Liver (tissue), 9 donors: Measurements from ENCODE around the gene COX4I1. TPM values are rescaled to one million over a fixed set of nuclear protein-coding genes. Genes with fewer than 3 reads are reported as not detected.

Experiments used
- DNase-seq: peaks from one replicate; pipeline ENCODE4 v3.0.0-alpha.2; 2017; ENCODE audit warnings: low spot score
- H3K27ac ChIP-seq, 2 donors: one replicate each; pipeline ENCODE4 v1.7.0; 2013; ENCODE audit warnings: inconsistent platforms in 2 of 2, low read length in 2 of 2, control low read depth in 1 of 2, low read depth in 1 of 2, mild to moderate bottlenecking in 1 of 2
- H3K27me3 ChIP-seq, 4 donors: one replicate each; pipeline versions ENCODE4 v1.6.1 to v1.7.0; 2013; ENCODE audit warnings: low read length in 3 of 4, inconsistent platforms in 1 of 4, mild to moderate bottlenecking in 1 of 4, moderate library complexity in 1 of 4; ENCODE audit not compliant: control insufficient read depth in 4 of 4, insufficient read depth in 4 of 4
- H3K36me3 ChIP-seq, 4 donors: one replicate each; pipeline versions ENCODE4 v1.6.1 to v1.7.0; 2013; ENCODE audit warnings: low read length in 3 of 4, mild to moderate bottlenecking in 3 of 4, low read depth in 1 of 4, moderate library complexity in 1 of 4; ENCODE audit not compliant: control insufficient read depth in 4 of 4, insufficient read depth in 3 of 4
- H3K4me1 ChIP-seq, 4 donors: one replicate each; pipeline versions ENCODE4 v1.6.1 to v1.7.0; 2013; ENCODE audit warnings: low read length in 3 of 4, mild to moderate bottlenecking in 3 of 4, moderate library complexity in 1 of 4; ENCODE audit not compliant: control insufficient read depth in 4 of 4, insufficient read depth in 4 of 4
- H3K4me3 ChIP-seq, 3 donors: one replicate each; pipeline versions ENCODE4 v1.6.1 to v1.7.0; 2013; ENCODE audit warnings: low read length in 3 of 3, control low read depth in 1 of 3, low read depth in 1 of 3, mild to moderate bottlenecking in 1 of 3
- H3K9ac ChIP-seq, 2 donors: one replicate each; pipeline ENCODE4 v1.7.0; 2013; ENCODE audit warnings: low read length in 2 of 2, mild to moderate bottlenecking in 2 of 2, moderate library complexity in 2 of 2, control low read depth in 1 of 2, low read depth in 1 of 2
- H3K9me3 ChIP-seq, 4 donors: one replicate each; pipeline versions ENCODE4 v1.6.1 to v1.7.0; 2013; ENCODE audit warnings: low read length in 3 of 4; ENCODE audit not compliant: control insufficient read depth in 4 of 4
- CTCF ChIP-seq: fragments of 150-350 bp; IDR thresholded peaks from 2 replicates; pipeline ENCODE4 v1.5.1; 2017; ENCODE audit warnings: improper control_type of control experiment, low read depth, low read length; ENCODE audit not compliant: missing input control
- EGR1 ChIP-seq, 2 donors: IDR thresholded peaks; 2 replicates each; pipeline ENCODE4 v1.6.1; 2016 to 2018; ENCODE audit warnings: antibody characterized with exemption in 2 of 2, low read depth in 2 of 2
- FOXA1 ChIP-seq: IDR thresholded peaks from 2 replicates; pipeline ENCODE4 v1.6.1; 2016; ENCODE audit warnings: antibody characterized with exemption
- FOXA2 ChIP-seq: IDR thresholded peaks from 2 replicates; pipeline ENCODE4 v1.6.1; 2016; ENCODE audit warnings: antibody characterized with exemption
- GABPA ChIP-seq, 2 donors: IDR thresholded peaks in 1 of 2; conservative IDR thresholded peaks in 1 of 2; 2 replicates each; pipeline ENCODE4 v1.6.1; 2016; ENCODE audit warnings: antibody characterized with exemption in 2 of 2, mild to moderate bottlenecking in 1 of 2, moderate library complexity in 1 of 2
- HNF4A ChIP-seq, 2 donors: conservative IDR thresholded peaks; 2 replicates each; pipeline ENCODE4 v1.6.1; 2016; ENCODE audit warnings: antibody characterized with exemption in 2 of 2, mild to moderate bottlenecking in 2 of 2
- HNF4G ChIP-seq: IDR thresholded peaks from 2 replicates; pipeline ENCODE4 v1.6.1; 2016; ENCODE audit warnings: antibody characterized with exemption
- JUND ChIP-seq, 2 donors: IDR thresholded peaks; 2 replicates each; pipeline ENCODE4 v1.6.1; 2016; ENCODE audit warnings: antibody characterized with exemption in 2 of 2
- NR2F2 ChIP-seq: IDR thresholded peaks from 2 replicates; pipeline ENCODE4 v1.6.1; 2016; ENCODE audit warnings: antibody characterized with exemption
- RXRA ChIP-seq, 2 donors: IDR thresholded peaks; 2 replicates each; pipeline ENCODE4 v1.6.1; 2017 to 2018; ENCODE audit warnings: antibody characterized with exemption in 2 of 2, mild to moderate bottlenecking in 1 of 2
- SP1 ChIP-seq: IDR thresholded peaks from 2 replicates; pipeline ENCODE4 v1.6.1; 2018; ENCODE audit warnings: antibody characterized with exemption, mild to moderate bottlenecking
- TAF1 ChIP-seq: conservative IDR thresholded peaks from 2 replicates; pipeline ENCODE4 v1.6.1; 2016; ENCODE audit warnings: antibody characterized with exemption, mild to moderate bottlenecking
- YY1 ChIP-seq: IDR thresholded peaks from 2 replicates; pipeline ENCODE4 v1.6.1; 2016; ENCODE audit warnings: antibody characterized with exemption, mild to moderate bottlenecking
- WGBS: extraction: QIAGEN DNeasy Blood & Tissue Kit; methylation state at CpG from one replicate; pipeline ENCODE4 v1.1.7; 2013; 5-methylcytosine and 5-hydroxymethylcytosine counted together
- polyA plus RNA-seq, 2 donors: library from polyadenylated mRNA; stranded (reverse) in 1 of 2; unstranded in 1 of 2; fragments of 200-250 nt in 1 of 2; fragments of >200 nt in 1 of 2; fragmentation: Nextera tagmentation in 1 of 2; extraction: Ambion mirVana in 1 of 2; gene quantifications; one replicate each; pipeline versions ENCODE4 v1.2.1 to v1.2.3, GENCODE V29; 2013 to 2015
- total RNA-seq, 2 donors: library from RNA; depleted of rRNA; stranded (reverse); fragments of >200 nt; gene quantifications; one replicate each; pipeline ENCODE4 v1.2.3, GENCODE V29; 2014
- TF ChIP-seq, protein P1 (sequence below): IDR thresholded peaks from 2 replicates; pipeline ENCODE4 v1.6.1; 2016; ENCODE audit warnings: antibody characterized with exemption
- TF ChIP-seq, protein P2 (sequence below): IDR thresholded peaks from 2 replicates; pipeline ENCODE4 v1.6.1; 2016; ENCODE audit warnings: antibody characterized with exemption
- TF ChIP-seq, protein P3 (sequence below): IDR thresholded peaks from 2 replicates; pipeline ENCODE4 v1.6.1; 2016; ENCODE audit warnings: antibody characterized with exemption, mild to moderate bottlenecking
- TF ChIP-seq, protein P4 (sequence below): IDR thresholded peaks from 2 replicates; pipeline ENCODE4 v1.6.1; 2016; ENCODE audit warnings: antibody characterized with exemption
- donor health status: healthy.
- donor health status: healthy.
- donor health status: healthy.
- donor health status: healthy.
- donor health status: healthy.

Gene COX4I1
- total and polyA plus RNA-seq, 4 donors: 186 to 576 (median 331) TPM

DNA sequence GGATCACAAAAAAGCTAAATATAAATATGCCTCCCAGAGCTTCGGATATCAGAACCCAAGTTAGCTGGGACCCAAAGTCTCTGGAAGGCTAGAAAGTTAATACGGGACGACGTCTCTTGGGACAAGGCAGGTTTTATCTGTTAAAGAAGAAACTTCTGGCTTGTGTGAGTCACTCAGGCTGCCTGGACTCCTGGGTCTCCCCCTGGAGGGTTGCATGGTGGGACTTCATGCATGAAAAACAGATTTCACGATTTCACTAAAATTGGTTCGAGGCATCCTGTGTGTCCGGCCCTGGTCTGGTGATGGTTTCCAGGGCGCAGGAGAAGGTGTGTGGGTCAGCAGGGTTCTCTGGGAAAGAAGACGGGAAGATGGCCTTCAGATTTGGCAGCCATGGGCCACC, 47.0 kb downstream of the COX4I1 start:
- Histone ChIP-seq H3K36me3 (peaks cover 0 to 4% (median 0%) of the 10 kb centered on the region in 4 donors), H3K4me1 (peaks cover 4 to 32% (median 17%) of the 10 kb centered on the region in 4 donors), H3K9me3 (peaks cover 0 to 3% (median 0%) of the 10 kb centered on the region in 4 donors), H3K9ac (no peak overlapping the region), H3K27me3 (no peaks in the 10 kb centered on the region), H3K27ac (no peak overlapping the region), H3K4me3 (peak overlapping the region in 2 of 3 donors; percentile 28 to 80)
- 91% methylated on average over 9 of the region's 9 CpGs for WGBS
- DNase-seq: no peak
- TF ChIP-seq, protein P1, sequence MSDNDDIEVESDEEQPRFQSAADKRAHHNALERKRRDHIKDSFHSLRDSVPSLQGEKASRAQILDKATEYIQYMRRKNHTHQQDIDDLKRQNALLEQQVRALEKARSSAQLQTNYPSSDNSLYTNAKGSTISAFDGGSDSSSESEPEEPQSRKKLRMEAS: no peak
- TF ChIP-seq FOXA1 (no peak), RXRA (IDR thresholded peaks at IDR 0.05) (no peak), HNF4G (no peak), TAF1 (no peak), CTCF (no peak), NR2F2 (no peak), HNF4A (conservative IDR thresholded peaks at IDR 0.05) (no peak), SP1 (no peak), JUND (IDR thresholded peaks at IDR 0.05) (no peak), YY1 (no peak), EGR1 (IDR thresholded peaks at IDR 0.05; ENCODE audit: low read depth in 2 of 2) (no peak), FOXA2 (no peak)
- TF ChIP-seq, protein P2, sequence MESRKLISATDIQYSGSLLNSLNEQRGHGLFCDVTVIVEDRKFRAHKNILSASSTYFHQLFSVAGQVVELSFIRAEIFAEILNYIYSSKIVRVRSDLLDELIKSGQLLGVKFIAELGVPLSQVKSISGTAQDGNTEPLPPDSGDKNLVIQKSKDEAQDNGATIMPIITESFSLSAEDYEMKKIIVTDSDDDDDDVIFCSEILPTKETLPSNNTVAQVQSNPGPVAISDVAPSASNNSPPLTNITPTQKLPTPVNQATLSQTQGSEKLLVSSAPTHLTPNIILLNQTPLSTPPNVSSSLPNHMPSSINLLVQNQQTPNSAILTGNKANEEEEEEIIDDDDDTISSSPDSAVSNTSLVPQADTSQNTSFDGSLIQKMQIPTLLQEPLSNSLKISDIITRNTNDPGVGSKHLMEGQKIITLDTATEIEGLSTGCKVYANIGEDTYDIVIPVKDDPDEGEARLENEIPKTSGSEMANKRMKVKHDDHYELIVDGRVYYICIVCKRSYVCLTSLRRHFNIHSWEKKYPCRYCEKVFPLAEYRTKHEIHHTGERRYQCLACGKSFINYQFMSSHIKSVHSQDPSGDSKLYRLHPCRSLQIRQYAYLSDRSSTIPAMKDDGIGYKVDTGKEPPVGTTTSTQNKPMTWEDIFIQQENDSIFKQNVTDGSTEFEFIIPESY: no peak
- TF ChIP-seq, protein P3, sequence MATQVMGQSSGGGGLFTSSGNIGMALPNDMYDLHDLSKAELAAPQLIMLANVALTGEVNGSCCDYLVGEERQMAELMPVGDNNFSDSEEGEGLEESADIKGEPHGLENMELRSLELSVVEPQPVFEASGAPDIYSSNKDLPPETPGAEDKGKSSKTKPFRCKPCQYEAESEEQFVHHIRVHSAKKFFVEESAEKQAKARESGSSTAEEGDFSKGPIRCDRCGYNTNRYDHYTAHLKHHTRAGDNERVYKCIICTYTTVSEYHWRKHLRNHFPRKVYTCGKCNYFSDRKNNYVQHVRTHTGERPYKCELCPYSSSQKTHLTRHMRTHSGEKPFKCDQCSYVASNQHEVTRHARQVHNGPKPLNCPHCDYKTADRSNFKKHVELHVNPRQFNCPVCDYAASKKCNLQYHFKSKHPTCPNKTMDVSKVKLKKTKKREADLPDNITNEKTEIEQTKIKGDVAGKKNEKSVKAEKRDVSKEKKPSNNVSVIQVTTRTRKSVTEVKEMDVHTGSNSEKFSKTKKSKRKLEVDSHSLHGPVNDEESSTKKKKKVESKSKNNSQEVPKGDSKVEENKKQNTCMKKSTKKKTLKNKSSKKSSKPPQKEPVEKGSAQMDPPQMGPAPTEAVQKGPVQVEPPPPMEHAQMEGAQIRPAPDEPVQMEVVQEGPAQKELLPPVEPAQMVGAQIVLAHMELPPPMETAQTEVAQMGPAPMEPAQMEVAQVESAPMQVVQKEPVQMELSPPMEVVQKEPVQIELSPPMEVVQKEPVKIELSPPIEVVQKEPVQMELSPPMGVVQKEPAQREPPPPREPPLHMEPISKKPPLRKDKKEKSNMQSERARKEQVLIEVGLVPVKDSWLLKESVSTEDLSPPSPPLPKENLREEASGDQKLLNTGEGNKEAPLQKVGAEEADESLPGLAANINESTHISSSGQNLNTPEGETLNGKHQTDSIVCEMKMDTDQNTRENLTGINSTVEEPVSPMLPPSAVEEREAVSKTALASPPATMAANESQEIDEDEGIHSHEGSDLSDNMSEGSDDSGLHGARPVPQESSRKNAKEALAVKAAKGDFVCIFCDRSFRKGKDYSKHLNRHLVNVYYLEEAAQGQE: no peak
- TF ChIP-seq, protein P4, sequence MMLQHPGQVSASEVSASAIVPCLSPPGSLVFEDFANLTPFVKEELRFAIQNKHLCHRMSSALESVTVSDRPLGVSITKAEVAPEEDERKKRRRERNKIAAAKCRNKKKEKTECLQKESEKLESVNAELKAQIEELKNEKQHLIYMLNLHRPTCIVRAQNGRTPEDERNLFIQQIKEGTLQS: no peak

DNA sequence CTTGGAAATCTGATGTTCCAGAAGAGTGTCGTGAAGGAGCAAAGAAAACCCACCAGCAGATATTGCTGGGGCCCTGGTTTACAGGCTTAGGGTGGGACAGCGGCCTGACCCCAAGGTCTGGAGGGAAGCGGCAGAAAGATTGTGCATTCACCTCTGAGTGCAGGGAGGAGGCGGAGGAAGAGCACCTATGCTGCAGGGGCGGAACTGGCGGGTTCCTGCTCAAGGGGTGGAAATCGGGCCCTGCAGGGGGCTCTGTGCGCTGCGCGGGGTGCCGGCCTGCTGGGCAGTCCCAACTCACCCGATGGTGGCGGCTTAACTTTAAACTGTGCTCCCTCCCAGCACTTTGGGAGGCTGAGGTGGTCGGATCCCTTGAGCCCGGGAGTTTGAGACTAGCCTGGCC, 47.5 kb downstream of the COX4I1 start:
- Histone ChIP-seq H3K36me3 (peaks cover 0 to 4% (median 0%) of the 10 kb centered on the region in 4 donors), H3K9ac (no peak overlapping the region), H3K27ac (peak overlapping the region; percentile 88 to 97), H3K27me3 (no peaks in the 10 kb centered on the region), H3K4me3 (peak overlapping the region; percentile 28 to 80 (median 44)), H3K9me3 (peaks cover 0 to 3% (median 0%) of the 10 kb centered on the region in 4 donors), H3K4me1 (peaks cover 4 to 37% (median 21%) of the 10 kb centered on the region in 4 donors)
- TF ChIP-seq TAF1: no peak
- TF ChIP-seq HNF4G: no peak
- TF ChIP-seq JUND (IDR thresholded peaks at IDR 0.05): no peak
- TF ChIP-seq GABPA (IDR thresholded peaks at IDR 0.05 in 1 of 2, conservative IDR thresholded peaks at IDR 0.05 in 1 of 2): no peak
- peak; percentile 5 for TF ChIP-seq CTCF
- 43% methylated on average over 15 of the region's 15 CpGs for WGBS
- DNase-seq: no peak
